A549 (cell line): ENCODE results near the gene SRGAP1. TPM values are rescaled to one million over a fixed set of nuclear protein-coding genes. Genes with fewer than 3 reads are reported as not detected.

Experiments
- ATAC-seq, 2 experiments: fragments of 200-7000 bp in 1 of 2; fragments of >200 bp in 1 of 2; cut with Nextera tagmentation in 1 of 2; cut with Tn5 transposase in 1 of 2; 3 replicates each; pipeline versions ENCODE4 v1.8.0 to v1.9.1; 2018 to 2020; ENCODE audit warnings: mild to moderate bottlenecking in 1 of 2, moderate library complexity in 1 of 2
- CTCF ChIA-PET: fragments of 300-600 bp; sonication (Branson Sonifier 250); formaldehyde crosslinking; extraction: SDS; loops from one replicate; lab custom pipeline; 2021; ENCODE audit warnings: antibody characterized with exemption, inconsistent platforms; lab: Yijun Ruan, JAX
- POLR2A ChIA-PET: fragments of 350-600 bp; formaldehyde crosslinking; extraction: SDS; loops from one replicate; lab custom pipeline; 2021; ENCODE audit warnings: antibody characterized with exemption, inconsistent platforms; lab: Yijun Ruan, JAX
- DNase-seq, 2 experiments: peaks; one replicate each; pipeline versions ENCODE4 v3.0.0 to v3.0.0-alpha.2; 2011 to 2016; ENCODE audit warnings: low read depth in 1 of 2, low spot score in 1 of 2
- FAIRE-seq: peaks from 2 replicates; lab custom pipeline; 2011; peaks lifted over from hg19 to GRCh38; lab: Jason Lieb, UNC
- H3K27ac ChIP-seq, 2 experiments: fragments of >200 bp; sonication (Bioruptor Twin); formaldehyde crosslinking; 3 replicates each; pipeline ENCODE4 v1.5.1; 2016 to 2017
- H3K4me1 ChIP-seq: fragments of >200 bp; sonication (Bioruptor Twin); formaldehyde crosslinking; 3 replicates; pipeline ENCODE4 v1.6.1; 2016
- H3K4me2 ChIP-seq: fragments of >200 bp; sonication (Bioruptor Twin); formaldehyde crosslinking; 3 replicates; pipeline ENCODE4 v1.6.1; 2016
- H3K4me3 ChIP-seq: fragments of >200 bp; sonication (Bioruptor Twin); formaldehyde crosslinking; 3 replicates; pipeline ENCODE4 v1.5.1; 2016
- H3K9me3 ChIP-seq: fragments of >200 bp; sonication (Bioruptor Twin); formaldehyde crosslinking; 3 replicates; pipeline ENCODE4 v1.6.1; 2016
- BHLHE40 ChIP-seq: IDR thresholded peaks from 2 replicates; pipeline ENCODE4 v1.6.1; 2012; ENCODE audit warnings: low read depth, low read length, inconsistent platforms
- CBX2 ChIP-seq: fragments of 200-600 bp; sonication (generic); IDR thresholded peaks from 2 replicates; pipeline ENCODE4 v1.6.1; 2016; ENCODE audit warnings: low read depth, mild to moderate bottlenecking, borderline replicate concordance
- CBX8 ChIP-seq: fragments of 200-600 bp; sonication (generic); IDR thresholded peaks from 2 replicates; pipeline ENCODE4 v1.6.1; 2016
- CHD2 ChIP-seq: fragments of 150-350 bp; IDR thresholded peaks from 2 replicates; pipeline ENCODE4 v1.6.1; 2014; ENCODE audit warnings: low read length; ENCODE audit not compliant: partially characterized antibody
- EHMT2 ChIP-seq: fragments of 200-600 bp; sonication (generic); IDR thresholded peaks from 2 replicates; pipeline ENCODE4 v1.6.1; 2016; ENCODE audit warnings: antibody characterized with exemption, low read depth, mild to moderate bottlenecking, moderate library complexity
- FOSB ChIP-seq: fragments of 250-450 bp; sonication (Bioruptor Pico); IDR thresholded peaks from 2 replicates; pipeline ENCODE4 v1.5.0; 2020; ENCODE audit warnings: mild to moderate bottlenecking, moderate library complexity
- HDAC2 ChIP-seq: fragments of 200-600 bp; sonication (generic); IDR thresholded peaks from 2 replicates; pipeline ENCODE4 v1.6.1; 2016
- KDM1A ChIP-seq: fragments of 200-600 bp; sonication (generic); IDR thresholded peaks from 2 replicates; pipeline ENCODE4 v1.6.1; 2016; ENCODE audit warnings: low read depth, mild to moderate bottlenecking
- MAZ ChIP-seq: fragments of 150-350 bp; IDR thresholded peaks from 2 replicates; pipeline ENCODE4 v1.6.1; 2014; ENCODE audit warnings: antibody characterized with exemption, low read depth, low read length, borderline replicate concordance
- NFE2L2 ChIP-seq: fragments of 150-350 bp; conservative IDR thresholded peaks from 2 replicates; pipeline ENCODE4 v1.6.1; 2014; ENCODE audit warnings: low read length
- RCOR1 ChIP-seq: fragments of 150-350 bp; IDR thresholded peaks from 2 replicates; pipeline ENCODE4 v1.6.1; 2014; ENCODE audit warnings: antibody characterized with exemption, low read length, low read depth
- TFCP2L1 ChIP-seq: fragments of 250-450 bp; sonication (Bioruptor Pico); IDR thresholded peaks from 2 replicates; pipeline ENCODE4 v1.5.0; 2021; ENCODE audit warnings: mild to moderate bottlenecking
- ZFP36 ChIP-seq: fragments of 450-650 bp; IDR thresholded peaks from 2 replicates; pipeline ENCODE4 v1.6.1; 2014; ENCODE audit warnings: borderline replicate concordance; ENCODE audit not compliant: partially characterized antibody
- WGBS: methylation state at CpG from one replicate; pipeline ENCODE4 v1.1.6; 2017; ENCODE audit errors: missing lambda C conversion rate; 5-methylcytosine and 5-hydroxymethylcytosine counted together
- polyA plus RNA-seq, 4 experiments: library from polyadenylated mRNA; depleted of rRNA in 3 of 4; stranded (reverse); fragments of >200 nt; fragmentation: RNase III in 1 of 4; extraction: RNeasy Plus Mini Kit Qiagen cat#74134 plus additional on column Dnase treatment in 1 of 4; gene quantifications; 2 replicates in 3 of 4; 3 replicates in 1 of 4; pipeline ENCODE4 v1.2.3, GENCODE V29; 2011 to 2017
- TF ChIP-seq, protein P1 (sequence below): fragments of >200 bp; sonication (Bioruptor Twin); formaldehyde crosslinking; IDR thresholded peaks from 2 replicates; pipeline ENCODE4 v1.6.1; 2016
- TF ChIP-seq, protein P2 (sequence below): fragments of 450-650 bp; IDR thresholded peaks from 2 replicates; pipeline ENCODE4 v1.6.1; 2014; ENCODE audit warnings: antibody characterized with exemption
- TF ChIP-seq, protein P3 (sequence below): fragments of 250-450 bp; sonication (Bioruptor Pico); IDR thresholded peaks from 2 replicates; pipeline ENCODE4 v1.5.0; 2020; ENCODE audit warnings: low read depth, mild to moderate bottlenecking, moderate library complexity
- TF ChIP-seq, protein P4 (sequence below): IDR thresholded peaks from 2 replicates; pipeline ENCODE4 v1.6.1; 2012; ENCODE audit warnings: low read depth, borderline replicate concordance
- TF ChIP-seq, protein P5 (sequence below): fragments of 200-600 bp; sonication (generic); IDR thresholded peaks from 2 replicates; pipeline ENCODE4 v1.6.1; 2016; ENCODE audit warnings: antibody characterized with exemption, mild to moderate bottlenecking, moderate library complexity
- TF ChIP-seq, protein P6 (sequence below): fragments of >200 bp; sonication (Bioruptor Twin); formaldehyde crosslinking; IDR thresholded peaks from 3 replicates; pipeline ENCODE4 v1.6.1; 2016

Gene SRGAP1
- polyA plus RNA-seq, 2 of the 4 experiments (the other 2 are of a cell fraction): 7.9 to 22.9 TPM

DNA sequence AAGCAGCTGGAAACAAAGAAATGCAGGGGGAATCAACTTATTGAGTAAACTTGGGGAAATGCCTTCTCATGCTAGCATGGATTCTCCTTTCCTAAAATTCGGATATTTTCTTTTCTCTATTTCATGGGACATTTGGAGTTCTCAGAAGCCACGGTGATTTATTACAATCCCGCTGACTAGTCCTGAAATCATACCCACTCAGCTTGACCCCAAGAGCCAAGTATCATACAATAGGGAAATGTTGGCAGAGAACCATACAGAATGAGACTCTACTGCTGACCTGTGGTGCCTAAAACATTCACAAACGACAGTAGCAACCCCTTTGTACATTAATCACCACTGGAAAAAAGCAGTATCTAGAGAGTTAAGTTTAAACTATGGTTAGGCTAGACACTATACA is 265.2 kb downstream of the SRGAP1 start:
- ChIA-PET CTCF (interaction anchor here (0.8 to 1.2 kb wide), 2 partner anchors 266 to 409 kb away, joined by 3 to 6 read pairs; partner anchors contain the start of gene SRGAP1), POLR2A (no interaction called here)
- no peak overlapping the region for H3K27ac ChIP-seq
- H3K4me3 ChIP-seq: no peak overlapping the region
- no peaks in the 10 kb centered on the region for H3K9me3 ChIP-seq
- DNase-seq (no peak), FAIRE-seq (no peak), ATAC-seq (no peak)
- WGBS: 86% methylated on average over 4 of the region's 4 CpGs
- H3K4me1 ChIP-seq: no peaks in the 10 kb centered on the region
- H3K4me2 ChIP-seq: no peak overlapping the region
- TF ChIP-seq BHLHE40 (no peak), CBX2 (no peak), CBX8 (no peak), TFCP2L1 (CRISPR knock-in tag) (no peak), FOSB (CRISPR knock-in tag) (no peak), NFE2L2 (no peak), ZFP36 (no peak)
- TF ChIP-seq, protein P1, sequence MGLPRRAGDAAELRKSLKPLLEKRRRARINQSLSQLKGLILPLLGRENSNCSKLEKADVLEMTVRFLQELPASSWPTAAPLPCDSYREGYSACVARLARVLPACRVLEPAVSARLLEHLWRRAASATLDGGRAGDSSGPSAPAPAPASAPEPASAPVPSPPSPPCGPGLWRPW: no peak
- TF ChIP-seq, protein P2, sequence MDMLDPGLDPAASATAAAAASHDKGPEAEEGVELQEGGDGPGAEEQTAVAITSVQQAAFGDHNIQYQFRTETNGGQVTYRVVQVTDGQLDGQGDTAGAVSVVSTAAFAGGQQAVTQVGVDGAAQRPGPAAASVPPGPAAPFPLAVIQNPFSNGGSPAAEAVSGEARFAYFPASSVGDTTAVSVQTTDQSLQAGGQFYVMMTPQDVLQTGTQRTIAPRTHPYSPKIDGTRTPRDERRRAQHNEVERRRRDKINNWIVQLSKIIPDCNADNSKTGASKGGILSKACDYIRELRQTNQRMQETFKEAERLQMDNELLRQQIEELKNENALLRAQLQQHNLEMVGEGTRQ: no peak

DNA sequence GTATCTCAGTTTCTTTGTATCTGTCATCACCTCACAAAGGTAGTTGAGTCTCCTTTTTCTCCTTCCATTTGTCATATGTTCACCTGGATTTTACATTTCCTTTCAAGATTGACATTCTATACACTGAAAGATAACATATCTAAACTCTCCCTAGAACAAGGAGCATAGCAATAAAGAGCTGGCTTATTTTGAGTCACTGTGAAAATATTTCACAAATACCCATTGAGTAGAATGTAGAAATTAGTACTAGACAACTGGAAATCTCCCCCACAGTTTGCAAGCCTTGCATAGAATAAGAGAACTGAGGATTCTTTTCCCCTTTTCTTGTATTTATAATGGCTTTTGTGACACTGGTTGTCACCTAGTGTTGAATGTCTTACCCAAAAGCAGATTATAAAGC is 266.4 kb downstream of the SRGAP1 start:
- ATAC-seq: no peak
- no peak for FAIRE-seq
- Histone ChIP-seq H3K4me2 (no peak overlapping the region), H3K9me3 (no peaks in the 10 kb centered on the region), H3K27ac (no peak overlapping the region), H3K4me3 (no peak overlapping the region), H3K4me1 (no peaks in the 10 kb centered on the region)
- CTCF ChIA-PET: interaction anchor here (1.2 to 1.4 kb wide), 2 partner anchors 12 to 146 kb away, joined by 3 read pairs; no protein-coding TSS in a partner anchor
- POLR2A ChIA-PET: no interaction called here
- TF ChIP-seq NFE2L2 (no peak), EHMT2 (no peak), BHLHE40 (no peak), KDM1A (no peak), CBX2 (no peak), HDAC2 (no peak), MAZ (no peak), RCOR1 (no peak), FOSB (CRISPR knock-in tag) (no peak), CHD2 (no peak), TFCP2L1 (CRISPR knock-in tag) (no peak)
- TF ChIP-seq, protein P3, sequence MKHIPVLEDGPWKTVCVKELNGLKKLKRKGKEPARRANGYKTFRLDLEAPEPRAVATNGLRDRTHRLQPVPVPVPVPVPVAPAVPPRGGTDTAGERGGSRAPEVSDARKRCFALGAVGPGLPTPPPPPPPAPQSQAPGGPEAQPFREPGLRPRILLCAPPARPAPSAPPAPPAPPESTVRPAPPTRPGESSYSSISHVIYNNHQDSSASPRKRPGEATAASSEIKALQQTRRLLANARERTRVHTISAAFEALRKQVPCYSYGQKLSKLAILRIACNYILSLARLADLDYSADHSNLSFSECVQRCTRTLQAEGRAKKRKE (CRISPR knock-in tag): no peak
- TF ChIP-seq, protein P4, sequence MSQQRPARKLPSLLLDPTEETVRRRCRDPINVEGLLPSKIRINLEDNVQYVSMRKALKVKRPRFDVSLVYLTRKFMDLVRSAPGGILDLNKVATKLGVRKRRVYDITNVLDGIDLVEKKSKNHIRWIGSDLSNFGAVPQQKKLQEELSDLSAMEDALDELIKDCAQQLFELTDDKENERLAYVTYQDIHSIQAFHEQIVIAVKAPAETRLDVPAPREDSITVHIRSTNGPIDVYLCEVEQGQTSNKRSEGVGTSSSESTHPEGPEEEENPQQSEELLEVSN: no peak
- TF ChIP-seq, protein P5, sequence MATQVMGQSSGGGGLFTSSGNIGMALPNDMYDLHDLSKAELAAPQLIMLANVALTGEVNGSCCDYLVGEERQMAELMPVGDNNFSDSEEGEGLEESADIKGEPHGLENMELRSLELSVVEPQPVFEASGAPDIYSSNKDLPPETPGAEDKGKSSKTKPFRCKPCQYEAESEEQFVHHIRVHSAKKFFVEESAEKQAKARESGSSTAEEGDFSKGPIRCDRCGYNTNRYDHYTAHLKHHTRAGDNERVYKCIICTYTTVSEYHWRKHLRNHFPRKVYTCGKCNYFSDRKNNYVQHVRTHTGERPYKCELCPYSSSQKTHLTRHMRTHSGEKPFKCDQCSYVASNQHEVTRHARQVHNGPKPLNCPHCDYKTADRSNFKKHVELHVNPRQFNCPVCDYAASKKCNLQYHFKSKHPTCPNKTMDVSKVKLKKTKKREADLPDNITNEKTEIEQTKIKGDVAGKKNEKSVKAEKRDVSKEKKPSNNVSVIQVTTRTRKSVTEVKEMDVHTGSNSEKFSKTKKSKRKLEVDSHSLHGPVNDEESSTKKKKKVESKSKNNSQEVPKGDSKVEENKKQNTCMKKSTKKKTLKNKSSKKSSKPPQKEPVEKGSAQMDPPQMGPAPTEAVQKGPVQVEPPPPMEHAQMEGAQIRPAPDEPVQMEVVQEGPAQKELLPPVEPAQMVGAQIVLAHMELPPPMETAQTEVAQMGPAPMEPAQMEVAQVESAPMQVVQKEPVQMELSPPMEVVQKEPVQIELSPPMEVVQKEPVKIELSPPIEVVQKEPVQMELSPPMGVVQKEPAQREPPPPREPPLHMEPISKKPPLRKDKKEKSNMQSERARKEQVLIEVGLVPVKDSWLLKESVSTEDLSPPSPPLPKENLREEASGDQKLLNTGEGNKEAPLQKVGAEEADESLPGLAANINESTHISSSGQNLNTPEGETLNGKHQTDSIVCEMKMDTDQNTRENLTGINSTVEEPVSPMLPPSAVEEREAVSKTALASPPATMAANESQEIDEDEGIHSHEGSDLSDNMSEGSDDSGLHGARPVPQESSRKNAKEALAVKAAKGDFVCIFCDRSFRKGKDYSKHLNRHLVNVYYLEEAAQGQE: no peak
- TF ChIP-seq, protein P6, sequence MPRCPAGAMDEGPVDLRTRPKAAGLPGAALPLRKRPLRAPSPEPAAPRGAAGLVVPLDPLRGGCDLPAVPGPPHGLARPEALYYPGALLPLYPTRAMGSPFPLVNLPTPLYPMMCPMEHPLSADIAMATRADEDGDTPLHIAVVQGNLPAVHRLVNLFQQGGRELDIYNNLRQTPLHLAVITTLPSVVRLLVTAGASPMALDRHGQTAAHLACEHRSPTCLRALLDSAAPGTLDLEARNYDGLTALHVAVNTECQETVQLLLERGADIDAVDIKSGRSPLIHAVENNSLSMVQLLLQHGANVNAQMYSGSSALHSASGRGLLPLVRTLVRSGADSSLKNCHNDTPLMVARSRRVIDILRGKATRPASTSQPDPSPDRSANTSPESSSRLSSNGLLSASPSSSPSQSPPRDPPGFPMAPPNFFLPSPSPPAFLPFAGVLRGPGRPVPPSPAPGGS: no peak
- no peak for DNase-seq
